ENCODE results near the gene USP46. TPM values are rescaled to one million over a fixed set of nuclear protein-coding genes. Genes with fewer than 3 reads are reported as not detected.

The USP46 gene
- total and polyA plus RNA-seq, 10 donors: 1.2 to 17.1 (median 9.1) TPM

DNA sequence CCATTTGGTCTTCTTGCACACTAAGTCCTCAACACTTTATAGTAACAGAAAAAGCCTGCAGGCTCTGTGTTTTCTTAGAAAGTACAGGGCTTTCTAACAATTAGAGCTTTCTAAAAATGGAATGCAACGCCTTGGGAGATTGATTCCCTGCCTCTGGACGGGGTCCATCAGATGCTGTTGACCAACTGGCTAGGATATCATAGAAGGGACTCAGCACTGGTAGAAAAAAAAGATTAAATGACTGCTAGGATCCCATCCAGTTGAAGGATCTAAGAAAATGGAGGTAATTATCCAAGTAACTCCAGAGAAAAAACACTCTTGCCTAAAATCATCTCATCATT is 39.5 kb downstream of the USP46 start:
- H3K9me3 ChIP-seq: no peaks in the 10 kb centered on the region
- H3K27me3 ChIP-seq (replicated peaks in 1 of 7): no peaks in the 10 kb centered on the region
- WGBS, 5 donors: 77 to 86% (median 82%) methylated on average over 2 of the region's 2 CpGs
- peaks cover 0 to 10% (median 0%) of the 10 kb centered on the region in 6 donors for H3K36me3 ChIP-seq
- intact Hi-C loops (cut with DNase I; ENCODE audit: low total_unique reads): no loop called here
- DNase-seq: no peak
- TF ChIP-seq POLR2AphosphoS5 (IDR thresholded peaks at IDR 0.05) (no peak), POLR2A (IDR thresholded peaks at IDR 0.05) (no peak)
- TF ChIP-seq, protein P1, sequence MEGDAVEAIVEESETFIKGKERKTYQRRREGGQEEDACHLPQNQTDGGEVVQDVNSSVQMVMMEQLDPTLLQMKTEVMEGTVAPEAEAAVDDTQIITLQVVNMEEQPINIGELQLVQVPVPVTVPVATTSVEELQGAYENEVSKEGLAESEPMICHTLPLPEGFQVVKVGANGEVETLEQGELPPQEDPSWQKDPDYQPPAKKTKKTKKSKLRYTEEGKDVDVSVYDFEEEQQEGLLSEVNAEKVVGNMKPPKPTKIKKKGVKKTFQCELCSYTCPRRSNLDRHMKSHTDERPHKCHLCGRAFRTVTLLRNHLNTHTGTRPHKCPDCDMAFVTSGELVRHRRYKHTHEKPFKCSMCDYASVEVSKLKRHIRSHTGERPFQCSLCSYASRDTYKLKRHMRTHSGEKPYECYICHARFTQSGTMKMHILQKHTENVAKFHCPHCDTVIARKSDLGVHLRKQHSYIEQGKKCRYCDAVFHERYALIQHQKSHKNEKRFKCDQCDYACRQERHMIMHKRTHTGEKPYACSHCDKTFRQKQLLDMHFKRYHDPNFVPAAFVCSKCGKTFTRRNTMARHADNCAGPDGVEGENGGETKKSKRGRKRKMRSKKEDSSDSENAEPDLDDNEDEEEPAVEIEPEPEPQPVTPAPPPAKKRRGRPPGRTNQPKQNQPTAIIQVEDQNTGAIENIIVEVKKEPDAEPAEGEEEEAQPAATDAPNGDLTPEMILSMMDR (IDR thresholded peaks at IDR 0.05 in 8 of 11, conservative IDR thresholded peaks at IDR 0.05 in 3 of 11): no peak
- no peak overlapping the region for H3K4me3 ChIP-seq
- H3K27ac ChIP-seq: no peak overlapping the region
- H3K4me1 ChIP-seq: no peaks in the 10 kb centered on the region

GRCh38 chr4:52618795-52619590 is 40.1 kb downstream of the USP46 start:
- H3K36me3 ChIP-seq: peaks cover 0 to 6% (median 0%) of the 10 kb centered on the region in 6 donors
- WGBS, 5 donors: 82 to 93% (median 89%) methylated on average over 3 of the region's 3 CpGs
- H3K27me3 ChIP-seq (replicated peaks in 1 of 7): no peaks in the 10 kb centered on the region
- DNase-seq: no peak
- TF ChIP-seq, protein P1 (IDR thresholded peaks at IDR 0.05 in 8 of 11, conservative IDR thresholded peaks at IDR 0.05 in 3 of 11): no peak
- no peak for TF ChIP-seq POLR2A (IDR thresholded peaks at IDR 0.05)
- TF ChIP-seq POLR2AphosphoS5 (IDR thresholded peaks at IDR 0.05): no peak
- H3K9me3 ChIP-seq: no peaks in the 10 kb centered on the region
- H3K27ac ChIP-seq: no peak overlapping the region
- no peaks in the 10 kb centered on the region for H3K4me1 ChIP-seq
- intact Hi-C loops (cut with DNase I; ENCODE audit: low total_unique reads): no loop called here
- H3K4me3 ChIP-seq: no peak overlapping the region

DNA sequence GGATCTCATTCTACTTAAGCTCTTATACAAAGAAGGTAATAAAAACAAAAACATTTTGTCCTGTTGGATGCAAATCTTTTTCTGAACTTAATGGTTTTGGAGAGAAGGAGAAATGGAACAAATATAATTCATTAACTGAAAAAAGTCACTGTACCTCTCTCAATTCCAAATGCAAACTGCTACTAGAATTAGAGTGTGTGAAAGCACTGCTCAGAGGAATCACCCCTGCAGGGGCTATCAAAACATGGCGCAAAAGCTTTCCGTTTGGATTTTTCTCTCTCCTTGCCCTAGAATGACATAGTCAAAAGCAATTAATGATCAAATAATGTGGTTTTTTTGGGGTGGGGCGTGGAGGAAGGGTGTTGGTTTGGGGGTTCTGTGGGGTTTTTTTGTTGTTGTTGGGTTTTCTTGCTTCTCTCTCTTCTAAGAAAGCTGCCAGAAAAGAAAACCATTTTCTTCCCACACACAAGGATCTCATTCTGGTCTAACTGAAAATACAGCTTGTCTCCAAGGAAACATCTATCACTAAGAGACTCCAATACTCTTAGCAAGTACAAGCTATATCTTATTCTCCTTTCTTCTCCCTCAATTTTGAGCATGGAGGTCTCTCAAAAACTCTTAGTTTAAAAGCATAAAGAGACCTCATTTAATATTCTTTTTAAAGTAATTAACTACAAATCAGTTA is 41.6 kb downstream of the USP46 start:
- TF ChIP-seq POLR2AphosphoS5 (IDR thresholded peaks at IDR 0.05): no peak
- TF ChIP-seq, protein P1 (IDR thresholded peaks at IDR 0.05 in 8 of 11, conservative IDR thresholded peaks at IDR 0.05 in 3 of 11): no peak
- no peak for TF ChIP-seq POLR2A (IDR thresholded peaks at IDR 0.05)
- WGBS, 5 donors: 78 to 87% (median 85%) methylated on average over 3 of the region's 3 CpGs

GRCh38 chr4:52614241-52614640 is 44.9 kb downstream of the USP46 start:
- Histone ChIP-seq H3K4me1 (no peaks in the 10 kb centered on the region), H3K36me3 (peaks cover 0 to 28% (median 2%) of the 10 kb centered on the region in 6 donors), H3K9me3 (no peaks in the 10 kb centered on the region), H3K27me3 (replicated peaks in 1 of 7) (no peaks in the 10 kb centered on the region), H3K4me3 (no peak overlapping the region), H3K27ac (no peak overlapping the region)
- intact Hi-C loops (cut with DNase I; ENCODE audit: low total_unique reads): no loop called here
- TF ChIP-seq POLR2A (IDR thresholded peaks at IDR 0.05): no peak
- TF ChIP-seq, protein P1 (IDR thresholded peaks at IDR 0.05 in 8 of 11, conservative IDR thresholded peaks at IDR 0.05 in 3 of 11): no peak
- TF ChIP-seq POLR2AphosphoS5 (IDR thresholded peaks at IDR 0.05): no peak
- no peak for DNase-seq
- WGBS, 5 donors: 91 to 100% (median 96%) methylated on average over 1 of the region's 1 CpG

More for the DNA sequence above, 41.6 kb downstream of the USP46 start:
- intact Hi-C loops (cut with DNase I; ENCODE audit: low total_unique reads): no loop called here
- Histone ChIP-seq H3K27ac (no peak overlapping the region), H3K36me3 (peaks cover 0 to under 1% (median 0%) of the 10 kb centered on the region in 6 donors), H3K4me3 (no peak overlapping the region), H3K9me3 (no peaks in the 10 kb centered on the region), H3K27me3 (replicated peaks in 1 of 7) (no peaks in the 10 kb centered on the region), H3K4me1 (no peaks in the 10 kb centered on the region)
- DNase-seq: no peak

All from spleen (tissue), 11 donors.